HUES6 (cell line): ENCODE data around the gene REM2.

ENCODE experiments used
- H3K27ac ChIP-seq: 2 replicates; pipeline ENCODE4 v1.7.0; 2013; ENCODE audit warnings: low read depth, mild to moderate bottlenecking, low read length, inconsistent platforms
- H3K27me3 ChIP-seq: 2 replicates; pipeline ENCODE4 v1.6.1; 2013; ENCODE audit warnings: low read length; ENCODE audit not compliant: control insufficient read depth, insufficient read depth
- H3K36me3 ChIP-seq: 2 replicates; pipeline ENCODE4 v1.6.1; 2013; ENCODE audit warnings: low read length; ENCODE audit not compliant: control insufficient read depth, insufficient read depth
- H3K4me1 ChIP-seq: 2 replicates; pipeline ENCODE4 v1.6.1; 2013; ENCODE audit warnings: low read length; ENCODE audit not compliant: control insufficient read depth, insufficient read depth
- H3K4me3 ChIP-seq: 2 replicates; pipeline ENCODE4 v1.5.1; 2013; ENCODE audit warnings: low read depth, low read length
- H3K9ac ChIP-seq: one replicate; pipeline ENCODE4 v1.6.1; 2013; ENCODE audit warnings: mild to moderate bottlenecking, low read length
- H3K9me3 ChIP-seq: 2 replicates; pipeline ENCODE4 v1.6.1; 2013; ENCODE audit warnings: low read depth, low read length; ENCODE audit not compliant: control insufficient read depth, insufficient read depth

Gene REM2

GRCh38 chr14:22865424-22866405 lies 17.3 kb upstream of the REM2 start:
- Histone ChIP-seq H3K9ac (no peak overlapping the region), H3K27me3 (no peaks in the 10 kb centered on the region), H3K4me3 (no peak overlapping the region), H3K36me3 (no peaks in the 10 kb centered on the region), H3K9me3 (no peaks in the 10 kb centered on the region), H3K27ac (no peak overlapping the region), H3K4me1 (peaks cover 6% of the 10 kb centered on the region)

GRCh38 chr14:22866874-22867273 lies 16.1 kb upstream of the REM2 start:
- no peaks in the 10 kb centered on the region for H3K27me3 ChIP-seq
- no peak overlapping the region for H3K4me3 ChIP-seq
- H3K27ac ChIP-seq = no peak overlapping the region
- no peak overlapping the region for H3K9ac ChIP-seq
- H3K4me1 ChIP-seq = peaks cover 10% of the 10 kb centered on the region
- no peaks in the 10 kb centered on the region for H3K36me3 ChIP-seq
- no peaks in the 10 kb centered on the region for H3K9me3 ChIP-seq

- H3K9ac ChIP-seq = no peak overlapping the region
- H3K27me3 ChIP-seq = no peaks in the 10 kb centered on the region
- H3K4me1 ChIP-seq = peaks cover 15% of the 10 kb centered on the region
- H3K4me3 ChIP-seq = peak overlapping the region; percentile 68
- peaks cover 12% of the 10 kb centered on the region; the same call in 1 of the 2 replicates for H3K36me3 ChIP-seq
- no peaks in the 10 kb centered on the region for H3K9me3 ChIP-seq
- H3K27ac ChIP-seq = no peak overlapping the region; the same call in 1 of the 2 replicates
Observed at GRCh38 chr14:22870811-22871223, 12.2 kb upstream of the REM2 start.

- Histone ChIP-seq H3K27ac (peak within 1 kb of the TSS; percentile 27; the same call in 1 of the 2 replicates), H3K9ac (peak within 1 kb of the TSS; percentile 73)
Observed at GRCh38 chr14:22871224-22872032, 11.6 kb upstream of the REM2 start, which contains the start of gene LRP10. LRP10 (plus strand) TSS chr14:22871740; CDS start chr14:22872304, 564 bp downstream.

GRCh38 chr14:22872033-22872832 lies 10.8 kb upstream of the REM2 start:
- Histone ChIP-seq H3K9me3 (no peaks in the 10 kb centered on the region), H3K36me3 (peaks cover 24% of the 10 kb centered on the region; the same call in 1 of the 2 replicates), H3K27me3 (no peaks in the 10 kb centered on the region), H3K9ac (peak overlapping the region; percentile 73), H3K4me3 (peak overlapping the region; percentile 68), H3K27ac (peak overlapping the region; percentile 27; the same call in 1 of the 2 replicates), H3K4me1 (peaks cover 15% of the 10 kb centered on the region)

More at GRCh38 chr14:22871224-22872032, 11.6 kb upstream of the REM2 start, which contains the start of gene LRP10:
- H3K4me3 ChIP-seq = peak within 1 kb of the TSS; percentile 68
- peaks cover 15% of the 10 kb centered on the region for H3K4me1 ChIP-seq
- no peaks in the 10 kb centered on the region for H3K9me3 ChIP-seq
- H3K36me3 ChIP-seq = peaks cover 17% of the 10 kb centered on the region; the same call in 1 of the 2 replicates
- no peaks in the 10 kb centered on the region for H3K27me3 ChIP-seq

- H3K9ac ChIP-seq = peak overlapping the region; percentile 46
- H3K4me3 ChIP-seq = peak overlapping the region; percentile 68
- H3K27ac ChIP-seq = no peak overlapping the region
- H3K36me3 ChIP-seq = peaks cover 24% of the 10 kb centered on the region; the same call in 1 of the 2 replicates
- H3K4me1 ChIP-seq = peaks cover 15% of the 10 kb centered on the region
- no peaks in the 10 kb centered on the region for H3K27me3 ChIP-seq
- H3K9me3 ChIP-seq = no peaks in the 10 kb centered on the region
Observed at GRCh38 chr14:22872833-22873520, 10.0 kb upstream of the REM2 start.

GRCh38 chr14:22875003-22875747 lies 7.8 kb upstream of the REM2 start:
- no peak overlapping the region for H3K9ac ChIP-seq
- H3K4me1 ChIP-seq = peaks cover 14% of the 10 kb centered on the region
- no peaks in the 10 kb centered on the region for H3K9me3 ChIP-seq
- peaks cover 24% of the 10 kb centered on the region; the same call in 1 of the 2 replicates for H3K36me3 ChIP-seq
- no peaks in the 10 kb centered on the region for H3K27me3 ChIP-seq
- H3K4me3 ChIP-seq = no peak overlapping the region
- H3K27ac ChIP-seq = no peak overlapping the region

GRCh38 chr14:22875748-22876319 lies 7.2 kb upstream of the REM2 start:
- Histone ChIP-seq H3K4me3 (no peak overlapping the region), H3K9me3 (no peaks in the 10 kb centered on the region), H3K4me1 (peaks cover 7% of the 10 kb centered on the region), H3K27me3 (no peaks in the 10 kb centered on the region), H3K9ac (no peak overlapping the region), H3K27ac (no peak overlapping the region), H3K36me3 (peaks cover 24% of the 10 kb centered on the region; the same call in 1 of the 2 replicates)

- Histone ChIP-seq H3K9ac (no peak overlapping the region), H3K36me3 (peaks cover 24% of the 10 kb centered on the region; the same call in 1 of the 2 replicates), H3K27me3 (peaks cover 6% of the 10 kb centered on the region; the same call in 1 of the 2 replicates), H3K9me3 (no peaks in the 10 kb centered on the region), H3K4me3 (no peak overlapping the region), H3K4me1 (peaks cover 5% of the 10 kb centered on the region; the same call in 1 of the 2 replicates), H3K27ac (no peak overlapping the region)
Observed at GRCh38 chr14:22877000-22877501, 6.0 kb upstream of the REM2 start.
